ENCODE measurements around the gene TMEM247.

The TMEM247 gene

GRCh38 chr2:46493971-46494250 lies 14.5 kb downstream of the TMEM247 start:
- TF ChIP-seq CTCF (IDR thresholded peaks at IDR 0.05; ENCODE audit: extremely low read depth, missing control alignments): no peak

GRCh38 chr2:46494596-46494995 lies 15.2 kb downstream of the TMEM247 start:
- no peak for TF ChIP-seq CTCF (IDR thresholded peaks at IDR 0.05; ENCODE audit: extremely low read depth, missing control alignments)
- DNase-seq (ENCODE audit: low spot score): no peak

More at GRCh38 chr2:46493971-46494250, 14.5 kb downstream of the TMEM247 start:
- no peak for DNase-seq (ENCODE audit: low spot score)

- no peak for DNase-seq (ENCODE audit: low spot score)
- no peak for TF ChIP-seq CTCF (IDR thresholded peaks at IDR 0.05; ENCODE audit: extremely low read depth, missing control alignments)
Measured at GRCh38 chr2:46495231-46496030, 16.1 kb downstream of the TMEM247 start.

GRCh38 chr2:46497766-46498165 lies 18.4 kb downstream of the TMEM247 start:
- no peak for DNase-seq (ENCODE audit: low spot score)
- TF ChIP-seq CTCF (IDR thresholded peaks at IDR 0.05; ENCODE audit: extremely low read depth, missing control alignments): no peak

- no peak for TF ChIP-seq CTCF (IDR thresholded peaks at IDR 0.05; ENCODE audit: extremely low read depth, missing control alignments)
- DNase-seq (ENCODE audit: low spot score): no peak
Measured at GRCh38 chr2:46498681-46499080, 19.3 kb downstream of the TMEM247 start.

GRCh38 chr2:46499392-46499785 lies 20.0 kb downstream of the TMEM247 start:
- DNase-seq (ENCODE audit: low spot score): no peak
- TF ChIP-seq CTCF (IDR thresholded peaks at IDR 0.05; ENCODE audit: extremely low read depth, missing control alignments): no peak

GRCh38 chr2:46500801-46501200 lies 21.4 kb downstream of the TMEM247 start:
- TF ChIP-seq CTCF (IDR thresholded peaks at IDR 0.05; ENCODE audit: extremely low read depth, missing control alignments): no peak
- DNase-seq (ENCODE audit: low spot score): no peak
